Endometrial microvascular endothelial cells (primary cell): Measurements from ENCODE around the gene SLC25A34. TPM values are rescaled to one million over a fixed set of nuclear protein-coding genes. Genes with fewer than 3 reads are reported as not detected.
"Not testable (repeated sequence)": the region's sequence is repeated elsewhere in the genome, so short reads cannot be mapped to it uniquely, and the experiment has no call there.

Experiments
- in situ Hi-C: cut with HindIII; loops from 2 replicates; pipeline ENCODE4 v1.10.0; 2017; ENCODE audit warnings: low sequenced_read_pairs, low pct_unique_long_range_greater_than_20kb; ENCODE audit errors: inconsistent ontology term
- total RNA-seq: library from RNA; depleted of rRNA; stranded (reverse); fragments of >200 nt; gene quantifications from one replicate; pipeline ENCODE4 v1.2.3, GENCODE V29; 2015; ENCODE audit errors: inconsistent ontology term

The SLC25A34 gene
- total RNA-seq: 0.09 TPM

DNA sequence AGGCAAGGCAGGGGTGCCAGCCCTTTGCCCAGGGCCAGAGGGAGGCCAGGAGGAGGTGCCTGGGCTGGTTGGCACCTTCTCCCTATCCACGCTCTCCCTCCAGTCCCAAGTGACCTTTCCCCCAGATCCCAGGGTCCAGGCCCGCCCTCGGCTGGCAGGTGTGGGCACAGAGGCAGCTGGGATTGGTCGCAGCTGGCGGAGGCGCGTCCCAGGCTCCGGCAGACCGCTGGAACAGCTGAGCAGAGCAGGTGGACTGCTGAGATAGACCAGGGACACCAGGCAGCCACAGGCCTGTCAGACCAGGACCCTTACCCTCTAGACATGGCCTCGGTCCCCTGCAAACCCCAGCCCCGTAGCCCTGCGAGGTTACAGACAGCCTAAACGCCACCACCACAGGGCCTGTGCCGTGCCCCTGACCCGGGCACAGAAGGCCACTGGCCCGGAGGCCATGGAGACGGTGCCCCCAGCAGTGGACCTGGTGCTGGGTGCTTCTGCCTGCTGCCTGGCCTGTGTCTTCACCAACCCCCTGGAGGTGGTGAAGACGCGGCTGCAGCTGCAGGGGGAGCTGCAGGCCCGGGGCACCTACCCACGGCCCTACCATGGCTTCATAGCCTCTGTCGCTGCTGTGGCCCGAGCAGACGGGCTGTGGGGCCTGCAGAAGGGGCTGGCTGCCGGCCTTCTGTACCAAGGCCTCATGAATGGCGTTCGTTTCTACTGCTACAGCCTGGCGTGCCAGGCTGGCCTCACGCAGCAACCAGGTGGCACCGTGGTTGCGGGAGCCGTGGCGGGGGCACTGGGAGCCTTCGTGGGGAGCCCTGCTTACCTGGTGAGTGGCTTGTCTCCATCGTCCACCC, at the start of gene SLC25A34:
Gene SLC25A34, plus strand, starts transcription at position 221 of the 854 bp plus-strand sequence. Its CDS starts 228 bp downstream, at position 449.
- in situ Hi-C loops: no loop called here

DNA sequence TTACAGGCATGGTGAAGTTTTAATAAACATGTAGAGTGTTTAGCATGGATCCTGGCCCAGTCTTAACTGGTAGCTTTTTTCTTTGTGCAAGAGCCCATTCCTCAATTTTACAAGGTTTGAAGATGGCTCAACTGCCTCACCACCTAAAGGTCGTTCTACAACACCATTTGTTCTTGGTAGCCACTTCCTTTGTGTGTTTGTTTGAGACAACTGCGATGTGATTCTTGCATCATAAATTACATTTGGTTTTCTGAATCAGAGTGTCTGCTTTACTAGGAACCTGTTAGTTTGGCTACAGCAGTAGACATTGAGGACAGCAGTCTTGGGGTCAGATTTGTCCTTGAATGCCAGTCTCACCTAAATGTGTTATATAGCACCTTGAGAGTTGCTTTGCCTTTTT, 48.6 kb upstream of the SLC25A34 start:
- in situ Hi-C loops: no loop called here

DNA sequence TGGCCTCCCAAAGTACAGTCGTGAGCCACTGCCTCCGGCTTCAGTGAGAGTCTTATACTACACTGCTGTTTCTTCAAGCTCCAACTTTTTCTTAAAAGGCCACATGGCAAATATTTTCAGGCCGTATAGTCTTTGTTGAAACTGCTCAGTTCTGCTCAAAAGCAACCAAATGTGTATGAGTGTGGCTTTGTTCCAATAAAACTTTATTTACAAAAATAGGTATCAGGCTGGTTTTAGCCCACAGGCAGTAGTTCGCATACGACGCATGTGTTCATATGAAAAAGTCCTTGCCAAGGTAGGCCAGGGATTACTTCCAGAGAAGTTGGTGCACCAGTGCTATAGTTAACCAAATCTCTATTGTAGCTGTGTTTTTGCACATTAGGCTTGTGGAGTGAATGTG, 45.7 kb upstream of the SLC25A34 start:
- in situ Hi-C loops: no loop called here

GRCh38 chr1:15691434-15692032, 44.5 kb upstream of the SLC25A34 start:
- in situ Hi-C loops: no loop called here

DNA sequence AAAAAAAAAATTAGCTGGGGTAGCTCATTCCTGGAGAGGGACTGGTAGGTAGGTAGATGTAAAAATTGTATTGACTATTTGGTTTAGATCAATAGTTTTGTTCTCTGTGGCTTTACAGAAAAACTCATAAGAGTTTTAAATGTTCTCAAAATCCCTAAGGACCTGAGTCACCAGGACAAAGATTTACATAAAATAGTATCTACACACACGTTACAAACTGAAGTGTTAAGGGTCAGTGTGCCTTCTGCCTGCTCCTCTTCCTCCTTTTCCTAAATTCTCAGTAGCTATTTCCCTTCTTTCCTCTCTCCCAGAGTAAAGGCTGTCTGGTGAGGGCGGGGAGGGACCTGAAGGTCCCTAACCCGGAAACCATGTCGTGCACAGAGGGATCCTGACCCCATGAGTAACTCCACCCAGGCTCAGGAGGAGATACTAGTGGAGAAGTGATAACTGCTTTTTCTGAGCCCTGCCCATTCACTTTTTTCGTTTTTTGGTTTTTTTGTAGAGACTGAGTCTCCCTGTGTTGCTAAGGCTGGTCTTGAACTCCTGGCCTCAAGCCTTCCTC, 43.9 kb upstream of the SLC25A34 start:
- in situ Hi-C loops: no loop called here

- in situ Hi-C loops: no loop called here
These were observed 42.7 kb upstream of the SLC25A34 start for GRCh38 chr1:15693371-15693770.

DNA sequence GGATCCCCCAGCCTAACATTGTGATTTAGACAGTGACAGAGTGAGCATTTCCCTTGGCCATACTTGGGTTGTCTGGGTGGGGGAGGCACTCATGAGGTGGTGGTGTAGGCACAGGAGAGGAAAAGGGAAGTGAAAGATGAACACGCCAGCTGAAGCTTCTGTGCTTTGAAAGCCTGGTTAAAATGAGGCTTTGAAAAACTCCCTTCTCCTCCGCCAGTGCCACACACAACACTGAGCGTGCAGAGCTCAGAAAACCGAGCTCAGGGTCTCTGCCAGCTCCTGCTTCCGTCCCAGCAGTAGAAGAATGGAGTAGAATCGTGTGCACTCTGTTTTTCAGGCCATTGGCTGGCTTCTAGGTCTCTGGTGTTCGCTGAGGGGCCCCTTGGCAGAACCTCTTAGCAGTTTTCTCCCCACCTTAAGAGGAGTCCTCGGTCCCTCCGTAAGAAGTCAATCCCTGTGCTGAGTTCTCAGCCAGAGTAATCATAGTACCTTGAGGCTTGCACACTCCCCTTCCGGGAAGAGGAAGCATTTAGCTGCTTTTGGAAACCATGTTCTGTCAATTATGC, 39.0 kb upstream of the SLC25A34 start:
- in situ Hi-C loops: no loop called here

- in situ Hi-C loops: no loop called here
These were observed 37.9 kb upstream of the SLC25A34 start for GRCh38 chr1:15698201-15698600.

DNA sequence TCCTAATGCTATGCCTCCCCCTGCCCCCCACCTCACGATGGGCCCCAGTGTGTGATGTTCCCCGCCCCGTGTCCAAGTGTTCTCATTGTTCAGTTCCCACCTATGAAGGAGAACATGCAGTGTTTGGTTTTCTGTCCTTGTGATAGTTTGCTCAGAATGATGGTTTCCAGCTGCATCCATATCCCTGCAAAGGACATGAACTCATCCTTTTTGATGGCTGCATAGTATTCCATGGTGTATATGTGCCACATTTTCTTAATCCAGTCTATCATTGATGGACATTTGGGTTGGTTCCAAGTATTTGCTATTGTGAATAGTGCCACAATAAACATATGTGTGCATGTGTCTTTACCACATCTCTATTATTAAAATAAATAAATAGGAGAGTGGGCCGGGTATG, 36.7 kb upstream of the SLC25A34 start:
- in situ Hi-C loops: not testable (repeated sequence)

- in situ Hi-C loops: no loop called here
These were observed 35.5 kb upstream of the SLC25A34 start for GRCh38 chr1:15700508-15700907.

DNA sequence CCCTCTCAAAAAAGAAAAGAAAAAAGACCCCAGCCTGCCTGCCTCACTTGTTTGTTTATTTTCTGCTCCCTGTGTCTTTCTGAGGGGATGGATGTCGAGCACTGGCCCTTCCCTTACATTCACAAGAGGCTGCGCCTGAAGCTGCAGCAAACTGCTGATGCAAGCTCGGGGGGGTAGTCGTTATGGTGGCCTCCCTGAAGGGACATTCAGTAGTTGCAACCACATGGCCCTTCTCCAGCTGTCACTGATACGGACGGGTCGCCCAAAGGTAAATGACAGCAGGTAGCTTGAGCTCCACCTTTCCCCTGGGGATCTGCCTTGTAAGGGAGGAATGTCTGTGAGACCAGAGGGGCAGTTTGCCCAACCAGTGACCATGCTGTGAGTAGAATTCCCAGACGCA, 34.3 kb upstream of the SLC25A34 start:
- in situ Hi-C loops: no loop called here

DNA sequence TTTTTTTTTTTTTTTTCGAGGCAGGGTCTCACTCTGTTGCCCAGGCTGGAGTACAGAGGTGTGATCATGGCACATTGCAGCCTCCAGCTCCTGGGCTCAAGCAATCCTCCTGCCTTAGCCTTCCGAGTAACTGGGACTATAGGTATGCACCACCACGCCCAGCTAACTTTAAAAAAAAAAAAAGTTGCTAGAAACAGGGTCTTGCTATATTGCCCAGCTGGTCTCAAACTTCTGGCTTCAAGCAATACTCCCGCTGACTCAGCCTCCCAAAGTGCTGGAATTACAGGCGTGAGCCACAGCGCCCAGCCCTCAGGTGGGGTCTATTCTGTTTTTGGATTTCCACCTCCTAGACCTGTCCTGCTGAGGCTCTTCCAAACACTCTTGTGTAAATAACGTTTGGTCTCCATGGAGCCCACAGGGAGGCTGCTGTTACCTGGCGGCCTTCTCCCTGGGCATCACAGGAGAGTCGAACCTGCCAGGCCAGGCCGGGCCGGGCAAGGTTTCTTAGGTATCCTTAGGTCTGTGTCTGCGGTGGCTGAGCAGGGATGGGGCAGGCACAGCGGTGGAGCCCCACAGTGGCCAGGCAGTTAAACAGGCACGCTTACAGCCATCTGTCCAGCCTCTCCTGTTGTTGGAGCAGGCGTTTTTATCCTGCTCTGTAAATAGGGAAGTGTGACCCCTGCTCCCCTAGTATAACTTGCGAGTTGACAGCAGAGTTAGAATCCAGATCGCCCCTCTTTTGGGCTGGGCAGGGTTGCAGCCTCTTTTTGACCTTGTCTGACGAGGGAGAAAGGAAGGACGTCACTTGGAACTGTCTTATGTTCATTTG, 33.1 kb upstream of the SLC25A34 start:
- in situ Hi-C loops: no loop called here

DNA sequence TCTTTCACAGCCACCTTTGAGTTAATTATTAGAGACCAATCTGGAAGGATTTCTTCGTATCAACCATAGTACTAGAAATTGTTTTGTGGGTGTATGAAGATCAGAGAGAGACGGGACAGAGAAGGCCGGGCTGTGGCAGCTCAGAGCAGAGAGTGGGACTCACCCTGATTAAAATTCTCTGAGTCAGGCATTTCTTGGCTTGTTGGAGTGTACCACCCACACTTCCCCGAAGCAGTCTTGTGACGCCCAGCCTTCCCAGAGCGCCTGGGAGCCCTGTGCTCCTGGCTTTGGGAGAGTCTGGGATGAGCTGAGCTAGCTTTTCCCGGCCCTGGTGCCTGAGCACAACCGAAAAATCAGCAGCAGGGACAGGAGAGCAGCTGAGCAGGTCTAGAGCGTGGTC, 32.5 kb upstream of the SLC25A34 start:
- in situ Hi-C loops: no loop called here

DNA sequence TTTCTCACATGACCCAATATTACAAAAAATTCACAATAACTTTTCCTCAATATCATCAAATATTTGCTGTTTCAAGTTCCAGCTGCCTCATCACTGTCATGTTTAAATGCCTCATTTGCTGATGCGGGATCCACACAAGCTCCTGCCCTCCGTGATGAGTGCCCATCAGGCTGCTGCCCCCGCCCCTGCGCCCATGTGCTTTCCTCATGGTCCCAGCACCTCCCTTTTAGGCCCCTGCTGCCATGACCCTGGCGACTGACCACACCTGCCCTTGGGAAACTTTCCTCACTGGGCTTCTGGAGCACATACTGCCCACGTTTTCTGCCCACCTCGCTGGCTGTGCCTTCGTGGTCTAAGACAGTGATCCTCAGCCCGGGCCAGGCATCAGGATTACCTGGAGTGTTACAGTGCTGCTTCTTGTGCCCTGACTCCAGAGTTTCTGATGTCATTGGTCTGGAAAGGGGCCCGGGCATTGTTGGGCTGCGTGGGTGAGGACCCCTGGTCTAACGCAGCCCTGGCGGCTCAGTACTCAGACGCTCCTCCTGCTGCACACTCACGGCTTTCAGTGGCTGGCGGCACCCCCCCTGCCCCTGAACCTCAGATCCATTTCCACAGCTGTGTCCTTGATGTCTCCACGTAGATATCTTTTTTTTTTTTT, 31.4 kb upstream of the SLC25A34 start:
- in situ Hi-C loops: no loop called here

- in situ Hi-C loops: no loop called here
These were observed 30.9 kb upstream of the SLC25A34 start for GRCh38 chr1:15705184-15705566.

DNA sequence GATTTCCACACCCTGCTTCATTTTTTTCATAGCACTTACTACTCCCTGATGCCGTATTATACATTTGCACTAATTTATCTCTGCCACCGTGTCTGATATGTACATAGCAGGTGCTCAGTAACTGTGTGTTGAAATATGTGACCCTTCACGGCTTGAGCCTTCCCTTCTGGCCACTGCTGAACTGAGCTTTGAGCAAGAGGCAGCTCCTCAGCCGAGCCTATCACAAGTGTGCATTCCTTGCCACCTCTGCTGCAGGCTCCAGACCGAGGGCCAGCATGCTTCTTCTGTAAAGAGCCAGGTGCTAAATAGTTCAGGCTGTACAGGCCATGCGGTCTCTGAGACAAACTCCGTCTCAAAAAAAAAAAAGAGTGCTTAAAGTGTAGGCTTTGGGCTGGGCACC, 29.3 kb upstream of the SLC25A34 start:
- in situ Hi-C loops: no loop called here

GRCh38 chr1:15707239-15707925, 28.7 kb upstream of the SLC25A34 start:
- in situ Hi-C loops: no loop called here
